ENCODE data around the gene METTL18. TPM values are rescaled to one million over a fixed set of nuclear protein-coding genes. Genes with fewer than 3 reads are reported as not detected.
"Not testable (repeated sequence)": the region's sequence is repeated elsewhere in the genome, so short reads cannot be mapped to it uniquely, and the experiment has no call there.

Gene METTL18
- total RNA-seq, 1 donor from 2014 or later: 24.2 TPM

- H3K36me3 ChIP-seq: peaks cover 27% of the 10 kb centered on the region
- H3K36me3 Mint-ChIP-seq: peaks cover 36% of the 10 kb centered on the region
Observed at GRCh38 chr1:169816617-169817016, 21.9 kb upstream of the METTL18 start.

DNA sequence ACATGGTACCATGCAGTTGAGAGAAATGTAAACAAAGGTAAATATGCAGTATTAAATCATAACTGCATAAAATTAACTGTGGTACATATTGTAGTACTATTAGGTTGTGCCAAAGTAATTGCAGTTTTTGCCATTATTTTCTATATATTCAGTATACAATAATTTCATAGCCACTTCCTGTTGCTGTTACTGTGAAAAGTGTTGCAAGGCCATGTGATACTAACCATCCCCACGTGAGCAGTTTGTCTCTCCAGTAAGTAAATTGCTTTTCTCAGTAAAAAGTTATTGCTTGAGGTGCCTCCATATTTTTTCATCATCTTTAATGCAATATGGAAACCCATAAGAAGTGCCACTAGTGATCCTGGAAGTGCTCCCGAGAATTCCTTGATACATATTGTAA, 19.6 kb upstream of the METTL18 start:
- TF ChIP-seq, protein P1, sequence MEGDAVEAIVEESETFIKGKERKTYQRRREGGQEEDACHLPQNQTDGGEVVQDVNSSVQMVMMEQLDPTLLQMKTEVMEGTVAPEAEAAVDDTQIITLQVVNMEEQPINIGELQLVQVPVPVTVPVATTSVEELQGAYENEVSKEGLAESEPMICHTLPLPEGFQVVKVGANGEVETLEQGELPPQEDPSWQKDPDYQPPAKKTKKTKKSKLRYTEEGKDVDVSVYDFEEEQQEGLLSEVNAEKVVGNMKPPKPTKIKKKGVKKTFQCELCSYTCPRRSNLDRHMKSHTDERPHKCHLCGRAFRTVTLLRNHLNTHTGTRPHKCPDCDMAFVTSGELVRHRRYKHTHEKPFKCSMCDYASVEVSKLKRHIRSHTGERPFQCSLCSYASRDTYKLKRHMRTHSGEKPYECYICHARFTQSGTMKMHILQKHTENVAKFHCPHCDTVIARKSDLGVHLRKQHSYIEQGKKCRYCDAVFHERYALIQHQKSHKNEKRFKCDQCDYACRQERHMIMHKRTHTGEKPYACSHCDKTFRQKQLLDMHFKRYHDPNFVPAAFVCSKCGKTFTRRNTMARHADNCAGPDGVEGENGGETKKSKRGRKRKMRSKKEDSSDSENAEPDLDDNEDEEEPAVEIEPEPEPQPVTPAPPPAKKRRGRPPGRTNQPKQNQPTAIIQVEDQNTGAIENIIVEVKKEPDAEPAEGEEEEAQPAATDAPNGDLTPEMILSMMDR (IDR thresholded peaks at IDR 0.05): no peak
- TF ChIP-seq EZH2 (IDR thresholded peaks at IDR 0.05) (no peak), EZH2phosphoT487 (IDR thresholded peaks at IDR 0.05) (no peak)
- peaks cover 3% of the 10 kb centered on the region for H3K79me2 ChIP-seq (ENCODE audit: low read depth)
- H3K4me2 ChIP-seq: no peak overlapping the region
- no peaks in the 10 kb centered on the region for H3K9me3 ChIP-seq (ENCODE audit: low read depth)
- H3K27me3 ChIP-seq: no peaks in the 10 kb centered on the region
- no peak overlapping the region for H3K9ac ChIP-seq
- H2AFZ ChIP-seq (replicated peaks): no peak overlapping the region
- H4K20me1 ChIP-seq (ENCODE audit: low read depth): no peaks in the 10 kb centered on the region
- Mint-ChIP-seq H3K9me3 (peaks cover 8% of the 10 kb centered on the region), H3K4me3 (no peak overlapping the region), H3K27me3 (ENCODE audit: insufficient read depth, low read depth) (no peaks in the 10 kb centered on the region), H3K27ac (no peak overlapping the region), H3K36me3 (peaks cover 34% of the 10 kb centered on the region), H3K4me1 (no peaks in the 10 kb centered on the region)
- no peak for DNase-seq (ENCODE audit: low spot score)
- H3K36me3 ChIP-seq: peaks cover 27% of the 10 kb centered on the region
- no peak overlapping the region for H3K27ac ChIP-seq
- H3F3A ChIP-seq (ENCODE audit: low read depth): no peaks in the 10 kb centered on the region
- no peak overlapping the region for H3K4me3 ChIP-seq
- H3K4me1 ChIP-seq: no peaks in the 10 kb centered on the region

More at GRCh38 chr1:169816617-169817016, 21.9 kb upstream of the METTL18 start:
- Histone ChIP-seq H3K79me2 (ENCODE audit: low read depth) (no peaks in the 10 kb centered on the region), H3K4me1 (no peaks in the 10 kb centered on the region), H3K9me3 (ENCODE audit: low read depth) (no peaks in the 10 kb centered on the region), H2AFZ (replicated peaks) (no peak overlapping the region), H3F3A (ENCODE audit: low read depth) (no peaks in the 10 kb centered on the region), H3K27ac (no peak overlapping the region), H3K27me3 (no peaks in the 10 kb centered on the region), H4K20me1 (ENCODE audit: low read depth) (no peaks in the 10 kb centered on the region), H3K4me3 (no peak overlapping the region), H3K9ac (no peak overlapping the region), H3K4me2 (no peak overlapping the region)
- Mint-ChIP-seq H3K27ac (no peak overlapping the region), H3K4me3 (no peak overlapping the region), H3K4me1 (no peaks in the 10 kb centered on the region), H3K27me3 (ENCODE audit: insufficient read depth, low read depth) (no peaks in the 10 kb centered on the region), H3K9me3 (peaks cover 8% of the 10 kb centered on the region)
- no peak for DNase-seq (ENCODE audit: low spot score)
- TF ChIP-seq EZH2phosphoT487 (IDR thresholded peaks at IDR 0.05): no peak
- no peak for TF ChIP-seq EZH2 (IDR thresholded peaks at IDR 0.05)
- TF ChIP-seq, protein P1 (IDR thresholded peaks at IDR 0.05): no peak

DNA sequence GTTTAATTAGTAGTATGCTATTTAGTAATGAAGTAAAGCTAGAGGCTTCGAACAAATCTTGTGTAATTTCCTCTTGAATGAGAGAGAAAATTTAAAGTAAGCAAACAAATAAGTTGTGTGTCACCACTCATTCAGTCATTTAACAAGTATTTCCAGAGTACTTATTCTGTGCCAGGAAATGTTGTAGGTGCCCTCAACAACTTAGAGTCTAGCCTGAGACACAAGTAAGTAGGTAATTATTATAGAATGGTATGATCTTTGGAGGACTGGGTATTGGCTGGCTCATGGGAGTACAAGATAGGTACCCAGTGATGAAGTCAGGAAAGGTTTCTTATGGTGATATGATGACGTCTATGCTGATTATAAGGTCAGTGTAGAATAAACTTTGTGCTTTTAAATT, 17.4 kb upstream of the METTL18 start:
- H3K4me3 Mint-ChIP-seq: no peak overlapping the region
- TF ChIP-seq EZH2 (IDR thresholded peaks at IDR 0.05) (no peak), EZH2phosphoT487 (IDR thresholded peaks at IDR 0.05) (no peak)
- TF ChIP-seq, protein P1 (IDR thresholded peaks at IDR 0.05): no peak
- DNase-seq (ENCODE audit: low spot score): no peak

GRCh38 chr1:169811418-169812035, 16.8 kb upstream of the METTL18 start:
- H3K4me3 Mint-ChIP-seq; H2AFZ ChIP-seq (replicated peaks); H3K27me3 ChIP-seq; H3K9me3 ChIP-seq (ENCODE audit: low read depth); H3K79me2 ChIP-seq (ENCODE audit: low read depth); H3K9me3 Mint-ChIP-seq; H3K4me2 ChIP-seq; H3K27ac ChIP-seq; H3K4me1 Mint-ChIP-seq; H3K9ac ChIP-seq; H3K27me3 Mint-ChIP-seq (ENCODE audit: insufficient read depth, low read depth); H3K4me1 ChIP-seq; H3K4me3 ChIP-seq; DNase-seq (ENCODE audit: low spot score); H4K20me1 ChIP-seq (ENCODE audit: low read depth); H3K27ac Mint-ChIP-seq; H3F3A ChIP-seq (ENCODE audit: low read depth): not testable (repeated sequence)
- H3K36me3 Mint-ChIP-seq: peaks cover 26% of the 10 kb centered on the region
- H3K36me3 ChIP-seq: peaks cover 12% of the 10 kb centered on the region

More for the DNA sequence above, 17.4 kb upstream of the METTL18 start:
- Histone ChIP-seq H3K27me3 (no peaks in the 10 kb centered on the region), H3F3A (ENCODE audit: low read depth) (no peaks in the 10 kb centered on the region), H4K20me1 (ENCODE audit: low read depth) (no peaks in the 10 kb centered on the region), H3K79me2 (ENCODE audit: low read depth) (peaks cover 3% of the 10 kb centered on the region), H3K27ac (no peak overlapping the region), H3K4me3 (no peak overlapping the region), H3K4me2 (no peak overlapping the region), H3K4me1 (no peaks in the 10 kb centered on the region), H2AFZ (replicated peaks) (no peak overlapping the region), H3K9me3 (ENCODE audit: low read depth) (no peaks in the 10 kb centered on the region), H3K9ac (no peak overlapping the region), H3K36me3 (peaks cover 18% of the 10 kb centered on the region)
- Mint-ChIP-seq H3K9me3 (peaks cover 5% of the 10 kb centered on the region), H3K27me3 (ENCODE audit: insufficient read depth, low read depth) (no peaks in the 10 kb centered on the region), H3K27ac (no peak overlapping the region), H3K4me1 (no peaks in the 10 kb centered on the region), H3K36me3 (peaks cover 28% of the 10 kb centered on the region)
